Measurements from ENCODE around the gene QKI.

DNA sequence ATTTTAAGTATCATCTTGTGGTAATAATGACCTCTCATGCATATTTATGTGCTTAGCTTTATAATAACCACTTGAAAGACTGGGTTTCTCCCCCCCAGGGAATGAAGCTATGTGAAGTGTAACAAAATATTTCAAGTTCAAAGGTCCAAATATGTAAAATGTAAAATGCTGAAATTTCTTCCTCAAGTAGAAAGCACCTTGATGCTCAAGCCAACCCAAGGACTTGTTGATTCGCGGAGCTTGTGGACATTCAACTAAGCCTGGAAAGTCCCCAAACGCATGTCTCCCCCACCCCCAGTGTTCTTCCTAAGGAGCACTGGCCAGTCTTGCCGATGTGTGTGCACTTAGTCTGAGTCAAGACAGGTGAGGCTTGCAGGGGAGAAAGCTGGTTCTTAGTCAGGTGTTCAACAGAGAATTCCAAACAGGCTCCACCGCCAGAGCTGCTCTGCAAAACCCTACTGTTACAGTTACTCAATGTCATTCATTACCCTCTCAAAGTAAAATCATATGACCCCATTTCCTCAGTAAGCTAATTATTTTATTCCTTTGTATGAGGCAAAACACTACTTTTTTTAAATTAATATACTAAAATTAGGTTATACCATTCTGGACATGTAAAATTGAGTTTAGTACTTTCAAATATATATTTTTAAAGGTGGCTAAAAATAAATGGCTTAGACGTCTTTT lies 46.9 kb upstream of the QKI start:
- no peak for TF ChIP-seq EZH2 (IDR thresholded peaks at IDR 0.05; ENCODE audit: insufficient read depth, low read length)
- TF ChIP-seq, protein P1, sequence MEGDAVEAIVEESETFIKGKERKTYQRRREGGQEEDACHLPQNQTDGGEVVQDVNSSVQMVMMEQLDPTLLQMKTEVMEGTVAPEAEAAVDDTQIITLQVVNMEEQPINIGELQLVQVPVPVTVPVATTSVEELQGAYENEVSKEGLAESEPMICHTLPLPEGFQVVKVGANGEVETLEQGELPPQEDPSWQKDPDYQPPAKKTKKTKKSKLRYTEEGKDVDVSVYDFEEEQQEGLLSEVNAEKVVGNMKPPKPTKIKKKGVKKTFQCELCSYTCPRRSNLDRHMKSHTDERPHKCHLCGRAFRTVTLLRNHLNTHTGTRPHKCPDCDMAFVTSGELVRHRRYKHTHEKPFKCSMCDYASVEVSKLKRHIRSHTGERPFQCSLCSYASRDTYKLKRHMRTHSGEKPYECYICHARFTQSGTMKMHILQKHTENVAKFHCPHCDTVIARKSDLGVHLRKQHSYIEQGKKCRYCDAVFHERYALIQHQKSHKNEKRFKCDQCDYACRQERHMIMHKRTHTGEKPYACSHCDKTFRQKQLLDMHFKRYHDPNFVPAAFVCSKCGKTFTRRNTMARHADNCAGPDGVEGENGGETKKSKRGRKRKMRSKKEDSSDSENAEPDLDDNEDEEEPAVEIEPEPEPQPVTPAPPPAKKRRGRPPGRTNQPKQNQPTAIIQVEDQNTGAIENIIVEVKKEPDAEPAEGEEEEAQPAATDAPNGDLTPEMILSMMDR (IDR thresholded peaks at IDR 0.05; ENCODE audit: insufficient read depth, low read depth, low read length), result no peak
